Thyroid gland (tissue), 4 donors: ENCODE results near the gene OR1F1. TPM values are rescaled to one million over a fixed set of nuclear protein-coding genes. Genes with fewer than 3 reads are reported as not detected.

ENCODE experiments used
- DNase-seq, 2 donors: peaks; one replicate each; pipeline ENCODE4 v3.0.0-alpha.2; 2019
- H3K27ac ChIP-seq, 3 donors: fragments of 200-600 bp; sonication (generic); 1 replicate in 2 of 3; 2 replicates in 1 of 3; pipeline ENCODE4 v1.5.1; 2016 to 2019; ENCODE audit warnings: mild to moderate bottlenecking in 1 of 3, moderate library complexity in 1 of 3
- H3K27me3 ChIP-seq: fragments of 200-600 bp; sonication (generic); one replicate; pipeline ENCODE4 v1.5.1; 2019
- H3K36me3 ChIP-seq, 2 donors: fragments of 200-600 bp; sonication (generic); one replicate each; pipeline ENCODE4 v1.5.1; 2016 to 2019
- H3K4me1 ChIP-seq, 2 donors: fragments of 200-600 bp; sonication (generic); one replicate each; pipeline ENCODE4 v1.5.1; 2017 to 2019
- H3K4me3 ChIP-seq, 3 donors: fragments of 200-600 bp; sonication (generic); replicated peaks in 1 of 3; 1 replicate in 2 of 3; 2 replicates in 1 of 3; pipeline ENCODE4 v1.5.1; 2016; ENCODE audit warnings: mild to moderate bottlenecking in 1 of 3
- H3K9me3 ChIP-seq: fragments of 200-600 bp; sonication (generic); one replicate; pipeline ENCODE4 v1.5.1; 2017
- POLR2A ChIP-seq, 2 donors: fragments of 450-650 bp; IDR thresholded peaks; one replicate each; pipeline ENCODE4 v1.6.1; 2017; ENCODE audit warnings: antibody characterized with exemption in 2 of 2, mild to moderate bottlenecking in 2 of 2, moderate library complexity in 1 of 2
- WGBS, 2 donors: methylation state at CpG; one replicate each; pipeline ENCODE4 v1.1.5; 2017; 5-methylcytosine and 5-hydroxymethylcytosine counted together
- intact Hi-C: fragments of 100-400 bp; cut with DNase I; formaldehyde crosslinking; loops from one replicate; pipeline ENCODE4 v1.15.1; 2023
- total RNA-seq, 4 donors: library from RNA; depleted of rRNA; stranded (reverse); fragments of >200 nt; gene quantifications; one replicate each; pipeline ENCODE4 v1.2.3, GENCODE V29; 2016
- TF ChIP-seq, protein P1 (sequence below), 6 experiments: fragments of 200-600 bp in 3 of 6; fragments of 450-650 bp in 3 of 6; sonication (generic) in 3 of 6; IDR thresholded peaks; one replicate each; pipeline ENCODE4 v1.5.1; 2016 to 2019; ENCODE audit warnings: antibody characterized with exemption in 6 of 6, mild to moderate bottlenecking in 2 of 6, inconsistent platforms in 1 of 6, moderate library complexity in 1 of 6

Gene OR1F1
- total RNA-seq, 4 donors from 2014 or later = not detected

DNA sequence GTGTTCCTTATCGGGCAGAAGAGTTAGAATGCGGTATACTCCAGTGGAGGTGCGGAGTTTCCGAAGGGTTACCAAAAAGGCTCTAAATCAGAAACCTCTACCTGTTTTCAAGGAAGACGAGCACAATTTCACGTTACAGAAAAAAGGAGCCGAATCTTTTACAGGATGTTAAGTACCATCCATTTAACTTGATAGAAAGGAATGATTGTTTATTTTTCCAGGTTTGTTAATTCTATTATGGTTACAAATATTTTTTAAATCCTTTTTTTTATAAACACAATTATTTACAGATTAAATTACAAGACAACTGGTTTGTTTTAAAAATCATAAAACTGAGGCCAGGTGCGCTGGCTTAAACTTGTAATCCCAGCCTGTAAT is 35.0 kb upstream of the OR1F1 start:
- intact Hi-C loops = no loop called here
- WGBS, 2 donors = 17 to 21% methylated on average over 8 of the region's 8 CpGs
- Histone ChIP-seq H3K27me3 (no peaks in the 10 kb centered on the region), H3K4me3 (peak overlapping the region in 1 of 3 donors; percentile 24), H3K36me3 (no peaks in the 10 kb centered on the region), H3K27ac (peak overlapping the region in 1 of 3 donors; percentile 33), H3K9me3 (no peaks in the 10 kb centered on the region), H3K4me1 (peaks cover 19 to 21% of the 10 kb centered on the region in 2 donors)
- TF ChIP-seq, protein P1, sequence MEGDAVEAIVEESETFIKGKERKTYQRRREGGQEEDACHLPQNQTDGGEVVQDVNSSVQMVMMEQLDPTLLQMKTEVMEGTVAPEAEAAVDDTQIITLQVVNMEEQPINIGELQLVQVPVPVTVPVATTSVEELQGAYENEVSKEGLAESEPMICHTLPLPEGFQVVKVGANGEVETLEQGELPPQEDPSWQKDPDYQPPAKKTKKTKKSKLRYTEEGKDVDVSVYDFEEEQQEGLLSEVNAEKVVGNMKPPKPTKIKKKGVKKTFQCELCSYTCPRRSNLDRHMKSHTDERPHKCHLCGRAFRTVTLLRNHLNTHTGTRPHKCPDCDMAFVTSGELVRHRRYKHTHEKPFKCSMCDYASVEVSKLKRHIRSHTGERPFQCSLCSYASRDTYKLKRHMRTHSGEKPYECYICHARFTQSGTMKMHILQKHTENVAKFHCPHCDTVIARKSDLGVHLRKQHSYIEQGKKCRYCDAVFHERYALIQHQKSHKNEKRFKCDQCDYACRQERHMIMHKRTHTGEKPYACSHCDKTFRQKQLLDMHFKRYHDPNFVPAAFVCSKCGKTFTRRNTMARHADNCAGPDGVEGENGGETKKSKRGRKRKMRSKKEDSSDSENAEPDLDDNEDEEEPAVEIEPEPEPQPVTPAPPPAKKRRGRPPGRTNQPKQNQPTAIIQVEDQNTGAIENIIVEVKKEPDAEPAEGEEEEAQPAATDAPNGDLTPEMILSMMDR (IDR thresholded peaks at IDR 0.05) = no peak
- TF ChIP-seq POLR2A (IDR thresholded peaks at IDR 0.05) = no peak
- DNase-seq = no peak

DNA sequence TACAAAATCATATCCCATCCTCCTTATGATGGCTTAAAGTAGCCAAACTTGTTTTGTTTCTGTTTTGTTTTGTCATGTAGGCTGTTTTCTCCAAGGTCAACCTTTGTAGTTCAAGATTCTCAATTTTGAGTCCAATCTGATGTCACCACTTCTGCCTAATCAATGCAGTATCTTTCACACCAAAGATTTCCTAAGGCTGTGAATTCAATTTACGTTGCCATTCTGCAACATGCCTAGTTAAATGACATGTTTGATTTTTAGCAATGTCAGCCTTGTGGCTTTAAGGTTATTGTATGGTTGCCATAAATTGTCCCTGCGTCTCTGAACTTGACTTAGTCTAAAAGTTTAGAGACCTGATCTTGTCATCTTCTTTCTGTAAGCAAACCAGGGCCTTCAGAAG is 32.8 kb upstream of the OR1F1 start:
- Histone ChIP-seq H3K9me3 (no peaks in the 10 kb centered on the region), H3K27me3 (no peaks in the 10 kb centered on the region), H3K27ac (no peak overlapping the region), H3K4me1 (peaks cover 17 to 21% of the 10 kb centered on the region in 2 donors), H3K4me3 (no peak overlapping the region), H3K36me3 (no peaks in the 10 kb centered on the region)
- 90 to 95% methylated on average over 2 of the region's 2 CpGs for WGBS, 2 donors
- intact Hi-C loops = no loop called here
- DNase-seq = no peak
- TF ChIP-seq POLR2A (IDR thresholded peaks at IDR 0.05) = no peak
- TF ChIP-seq, protein P1 (IDR thresholded peaks at IDR 0.05) = no peak

DNA sequence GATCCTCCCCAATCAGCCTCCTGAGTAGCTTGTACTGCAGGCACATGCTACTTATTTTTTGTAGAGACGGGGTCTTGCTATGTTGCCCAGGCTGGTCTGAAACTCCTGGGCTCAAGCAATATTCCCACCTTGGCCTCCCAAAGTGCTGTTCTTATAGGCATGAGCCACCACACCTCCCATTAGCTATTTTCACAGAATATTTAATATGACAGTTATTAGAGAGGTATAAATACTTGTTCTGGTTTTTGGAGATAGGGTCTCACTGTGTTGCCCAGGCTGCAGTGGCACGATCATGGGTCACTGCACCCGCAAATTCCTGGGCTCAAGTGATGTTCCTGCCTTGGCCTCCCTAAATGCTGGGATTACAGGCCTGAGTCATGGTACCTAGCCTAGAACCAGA is 32.0 kb upstream of the OR1F1 start:
- Histone ChIP-seq H3K27ac (no peak overlapping the region), H3K4me1 (peaks cover 13 to 21% of the 10 kb centered on the region in 2 donors), H3K36me3 (no peaks in the 10 kb centered on the region), H3K27me3 (no peaks in the 10 kb centered on the region), H3K9me3 (no peaks in the 10 kb centered on the region), H3K4me3 (no peak overlapping the region)
- TF ChIP-seq, protein P1 (IDR thresholded peaks at IDR 0.05) = no peak
- TF ChIP-seq POLR2A (IDR thresholded peaks at IDR 0.05) = no peak
- intact Hi-C loops = no loop called here
- WGBS, 2 donors = 92 to 99% methylated on average over 3 of the region's 3 CpGs
- DNase-seq = no peak

DNA sequence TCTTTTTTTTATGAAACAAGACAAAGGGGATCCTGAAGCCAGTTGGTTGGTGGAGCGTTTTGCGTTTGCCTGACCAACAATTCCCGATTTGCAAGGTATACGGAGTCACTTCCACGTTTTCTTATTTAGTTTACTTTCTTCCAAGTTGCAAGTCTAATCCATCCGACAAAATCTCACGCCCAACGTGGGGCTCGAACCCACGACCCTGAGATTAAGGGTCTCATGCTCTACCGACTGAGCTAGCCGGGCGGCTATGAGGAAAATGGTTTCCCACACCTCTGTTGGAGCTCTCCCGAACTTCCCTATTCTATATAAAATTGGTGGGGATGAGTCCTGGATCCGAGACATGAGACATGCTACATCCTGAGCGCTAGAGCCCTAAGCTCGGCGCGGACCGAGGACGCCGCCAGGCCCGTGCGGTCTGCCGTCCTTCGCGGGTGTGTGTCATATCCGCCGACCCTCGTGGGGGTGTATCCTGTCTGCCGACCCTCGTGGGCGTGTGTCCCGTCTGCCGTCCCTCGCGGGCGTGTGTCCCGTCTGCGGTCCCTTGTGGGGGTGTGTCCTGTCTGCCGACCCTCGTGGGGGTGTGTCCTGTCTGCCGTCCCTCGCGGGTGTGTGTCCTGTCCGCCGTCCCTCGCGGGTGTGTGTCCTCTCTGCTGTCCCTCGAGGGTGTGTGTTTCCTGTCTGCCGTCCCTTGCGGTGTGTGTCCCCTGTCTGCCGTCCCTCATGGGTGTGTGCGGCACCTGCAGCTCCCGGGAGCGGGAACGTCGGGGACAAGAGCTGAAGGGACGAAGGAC is 30.6 kb upstream of the OR1F1 start:
- H3K9me3 ChIP-seq = no peaks in the 10 kb centered on the region
- H3K27me3 ChIP-seq = no peaks in the 10 kb centered on the region
- peak overlapping the region in 2 of 3 donors; percentile 83 to 92 for H3K4me3 ChIP-seq
- H3K27ac ChIP-seq = peak overlapping the region; percentile 81 to 93 (median 87)
- peaks cover 6 to 14% of the 10 kb centered on the region in 2 donors for H3K4me1 ChIP-seq
- 3% methylated on average over 41 to 50 of the region's 59 CpGs for WGBS, 2 donors
- TF ChIP-seq, protein P1 (IDR thresholded peaks at IDR 0.05) = no peak
- no peak for TF ChIP-seq POLR2A (IDR thresholded peaks at IDR 0.05)
- intact Hi-C loops = no loop called here
- DNase-seq = peak; percentile 54 to 59
- H3K36me3 ChIP-seq = no peaks in the 10 kb centered on the region

DNA sequence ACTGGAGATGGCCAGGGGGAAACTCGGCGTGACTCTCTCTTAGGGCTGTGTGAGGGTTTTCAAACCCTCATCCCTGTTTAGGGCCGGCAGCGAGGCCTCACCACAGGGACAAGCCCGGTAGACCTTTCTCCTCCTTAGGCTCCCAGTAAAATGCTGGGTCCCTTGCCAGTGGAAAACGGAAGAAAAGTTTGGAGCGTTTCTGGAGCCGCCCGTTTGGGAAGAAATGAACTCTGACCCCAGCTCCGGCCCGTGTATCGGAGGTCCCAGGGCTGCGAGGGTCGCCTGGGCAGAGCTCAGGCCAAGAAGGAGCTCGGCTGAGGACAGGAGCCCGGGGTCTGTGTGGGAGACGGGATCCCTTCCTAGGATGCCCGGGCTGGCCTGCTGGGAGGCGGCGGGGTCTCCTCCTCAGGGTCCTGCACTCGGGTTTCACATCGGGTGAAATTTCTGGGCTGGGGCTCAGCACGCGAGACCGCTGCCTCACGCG is 29.9 kb upstream of the OR1F1 start:
- peak overlapping the region; percentile 83 to 96 (median 92) for H3K4me3 ChIP-seq
- 0 to 1% methylated on average over 7 to 21 of the region's 27 CpGs for WGBS, 2 donors
- no peaks in the 10 kb centered on the region for H3K9me3 ChIP-seq
- H3K27me3 ChIP-seq = no peaks in the 10 kb centered on the region
- H3K36me3 ChIP-seq = no peaks in the 10 kb centered on the region
- intact Hi-C loops = no loop called here
- peaks cover 6 to 12% of the 10 kb centered on the region in 2 donors for H3K4me1 ChIP-seq
- no peak for DNase-seq
- peak overlapping the region; percentile 81 to 93 (median 87) for H3K27ac ChIP-seq
- TF ChIP-seq POLR2A (IDR thresholded peaks at IDR 0.05) = no peak
- TF ChIP-seq, protein P1 (IDR thresholded peaks at IDR 0.05) = no peak
